ENCODE measurements around the gene KLHL14. TPM values are rescaled to one million over a fixed set of nuclear protein-coding genes. Genes with fewer than 3 reads are reported as not detected.

Gene KLHL14
- total RNA-seq, 2 donors from 2014 or later, result not detected

- ATAC-seq (peak; percentile 92), DNase-seq (peak; percentile 31 to 58 (median 52))
- intact Hi-C loops (cut with DNase I), result no loop called here
- H3K4me3 ChIP-seq, result no peak overlapping the region
- H3K9me3 ChIP-seq, result no peaks in the 10 kb centered on the region
- H3K27me3 ChIP-seq, result no peaks in the 10 kb centered on the region
- no peaks in the 10 kb centered on the region for H3K36me3 ChIP-seq (replicated peaks in 1 of 2; ENCODE audit: insufficient read depth in 1 of 2, low read depth in 2 of 2)
- H3K4me1 ChIP-seq, result peaks cover 8% of the 10 kb centered on the region
- TF ChIP-seq CTCF (IDR thresholded peaks at IDR 0.05) (no peak), POLR2A (IDR thresholded peaks at IDR 0.05) (no peak)
- H3K27ac ChIP-seq, result peak overlapping the region in 1 of 4 donors; percentile 30
- WGBS, 2 donors, result 21 to 42% methylated on average over 2 of the region's 2 CpGs
These were observed 65.7 kb downstream of the KLHL14 start for GRCh38 chr18:32707147-32707546.

DNA sequence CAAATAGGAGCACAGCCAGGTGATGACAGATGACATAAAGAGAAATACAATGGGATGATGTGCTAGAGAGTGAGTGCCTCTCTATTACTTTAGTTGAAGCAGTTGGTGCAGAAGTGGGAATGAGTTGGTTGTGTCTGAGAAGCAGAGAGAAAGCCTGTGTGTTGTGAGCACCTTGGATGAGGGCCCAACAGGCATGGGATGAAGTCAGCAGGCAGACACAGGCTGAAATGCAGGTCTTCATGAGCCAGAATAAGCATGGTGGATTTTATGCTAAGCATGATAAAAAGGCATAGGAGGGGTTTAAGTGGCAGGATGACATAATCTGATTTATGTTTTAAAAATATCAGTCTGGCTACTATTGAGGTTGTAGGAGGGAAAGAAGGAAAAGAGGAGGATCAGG, 71.5 kb downstream of the KLHL14 start:
- DNase-seq (no peak), ATAC-seq (no peak)
- no peak for TF ChIP-seq POLR2A (IDR thresholded peaks at IDR 0.05)
- no peak for TF ChIP-seq CTCF (IDR thresholded peaks at IDR 0.05)
- no peaks in the 10 kb centered on the region for H3K36me3 ChIP-seq (replicated peaks in 1 of 2; ENCODE audit: insufficient read depth in 1 of 2, low read depth in 2 of 2)
- H3K27ac ChIP-seq, result no peak overlapping the region
- no peaks in the 10 kb centered on the region for H3K9me3 ChIP-seq
- H3K4me3 ChIP-seq, result no peak overlapping the region
- H3K4me1 ChIP-seq, result peaks cover 5% of the 10 kb centered on the region
- intact Hi-C loops (cut with DNase I), result no loop called here
- no peaks in the 10 kb centered on the region for H3K27me3 ChIP-seq

GRCh38 chr18:32698153-32698552, 74.7 kb downstream of the KLHL14 start:
- TF ChIP-seq POLR2A (IDR thresholded peaks at IDR 0.05) (no peak), CTCF (IDR thresholded peaks at IDR 0.05) (no peak)
- DNase-seq (no peak), ATAC-seq (no peak)
- 27% methylated on average over 3 of the region's 3 CpGs for WGBS, 2 donors
- no peaks in the 10 kb centered on the region for H3K27me3 ChIP-seq
- H3K9me3 ChIP-seq, result no peaks in the 10 kb centered on the region
- intact Hi-C loops (cut with DNase I), result no loop called here
- no peak overlapping the region for H3K27ac ChIP-seq
- peaks cover 5% of the 10 kb centered on the region for H3K4me1 ChIP-seq
- H3K36me3 ChIP-seq (replicated peaks in 1 of 2; ENCODE audit: insufficient read depth in 1 of 2, low read depth in 2 of 2), result no peaks in the 10 kb centered on the region
- no peak overlapping the region for H3K4me3 ChIP-seq

DNA sequence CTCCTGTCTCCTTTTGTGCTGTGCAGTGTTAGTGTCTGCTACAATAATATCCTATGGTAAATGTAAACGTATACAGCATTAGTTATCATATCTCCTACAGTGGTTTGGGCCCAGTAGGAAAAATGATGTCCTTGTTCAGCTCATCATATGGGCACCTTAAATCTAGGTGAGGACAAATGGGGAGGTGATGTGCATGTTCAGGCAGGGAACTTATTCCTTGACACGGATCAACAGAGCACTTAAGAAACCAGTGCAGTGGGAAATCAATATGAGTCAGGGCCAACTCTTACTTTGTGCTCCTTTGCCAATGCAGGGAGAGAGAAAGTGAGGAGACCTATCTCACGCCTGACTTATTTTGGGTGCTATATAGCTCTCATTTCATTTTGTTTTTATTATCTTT, 76.4 kb downstream of the KLHL14 start:
- Histone ChIP-seq H3K27ac (no peak overlapping the region), H3K9me3 (no peaks in the 10 kb centered on the region), H3K36me3 (replicated peaks in 1 of 2; ENCODE audit: insufficient read depth in 1 of 2, low read depth in 2 of 2) (no peaks in the 10 kb centered on the region), H3K4me1 (peaks cover 5% of the 10 kb centered on the region), H3K27me3 (no peaks in the 10 kb centered on the region), H3K4me3 (no peak overlapping the region)
- TF ChIP-seq POLR2A (IDR thresholded peaks at IDR 0.05) (no peak), CTCF (IDR thresholded peaks at IDR 0.05) (no peak)
- WGBS, 2 donors, result 60 to 71% methylated on average over 3 of the region's 3 CpGs
- ATAC-seq (no peak), DNase-seq (no peak)
- intact Hi-C loops (cut with DNase I), result no loop called here

DNA sequence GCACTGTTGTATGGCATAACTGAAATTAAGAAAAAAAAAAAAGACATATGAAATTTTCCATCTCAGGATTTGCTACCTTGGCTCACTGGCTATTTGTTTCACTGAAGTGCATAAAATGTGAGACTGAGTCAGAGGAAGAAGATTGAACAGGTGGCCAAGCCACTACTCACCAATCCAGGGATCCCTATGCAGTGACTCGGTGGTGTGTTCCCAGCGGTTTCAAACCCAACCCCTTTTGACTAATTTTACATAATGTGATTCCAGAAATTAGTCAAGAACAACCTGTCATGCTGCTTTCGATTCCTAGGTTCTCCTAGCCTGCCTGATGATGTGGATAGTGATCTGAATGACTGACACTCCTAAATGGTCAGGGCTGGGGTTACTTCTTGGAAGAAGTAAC, 77.3 kb downstream of the KLHL14 start:
- ATAC-seq (no peak), DNase-seq (no peak)
- Histone ChIP-seq H3K4me1 (peaks cover 5% of the 10 kb centered on the region), H3K4me3 (no peak overlapping the region), H3K27me3 (no peaks in the 10 kb centered on the region), H3K27ac (no peak overlapping the region), H3K9me3 (no peaks in the 10 kb centered on the region), H3K36me3 (replicated peaks in 1 of 2; ENCODE audit: insufficient read depth in 1 of 2, low read depth in 2 of 2) (no peaks in the 10 kb centered on the region)
- intact Hi-C loops (cut with DNase I), result no loop called here
- no peak for TF ChIP-seq POLR2A (IDR thresholded peaks at IDR 0.05)
- TF ChIP-seq CTCF (IDR thresholded peaks at IDR 0.05), result no peak
- 74 to 92% methylated on average over 3 of the region's 3 CpGs for WGBS, 2 donors

All from body of pancreas (tissue), 4 donors.